Pancreas (tissue), 10 donors: ENCODE results near the gene CLDND1. TPM values are rescaled to one million over a fixed set of nuclear protein-coding genes. Genes with fewer than 3 reads are reported as not detected.

Source experiments
- ATAC-seq, 4 donors: fragments of 200-7000 bp; cut with Tn5 transposase; one replicate each; pipeline versions ENCODE4 v1.8.0 to v1.9.1; 2020; ENCODE audit warnings: mild to moderate bottlenecking in 4 of 4, moderate library complexity in 4 of 4
- DNase-seq, 6 donors: peaks; one replicate each; pipeline ENCODE4 v3.0.0-alpha.2; 2020
- FAIRE-seq: peaks from 2 replicates; lab custom pipeline; 2012; peaks lifted over from hg19 to GRCh38; lab: Jason Lieb, UNC
- H3K27ac ChIP-seq, 4 donors: fragments of 200-600 bp; sonication (generic); 1 replicate in 3 of 4; 2 replicates in 1 of 4; pipeline versions ENCODE4 v1.5.0 to v1.8.0; 2020
- H3K27me3 ChIP-seq, 4 donors: fragments of 200-600 bp; one replicate each; pipeline ENCODE4 v1.8.0; 2021
- H3K36me3 ChIP-seq, 3 donors: fragments of 200-600 bp; sonication (generic) in 1 of 3; one replicate each; pipeline versions ENCODE4 v1.5.0 to v1.8.0; 2020 to 2021
- H3K4me1 ChIP-seq, 3 donors: fragments of 200-600 bp; one replicate each; pipeline ENCODE4 v1.8.0; 2021
- H3K4me3 ChIP-seq, 4 donors: fragments of 200-600 bp; sonication (generic) in 2 of 4; one replicate each; pipeline versions ENCODE4 v1.5.0 to v1.8.0; 2020 to 2021
- H3K9me3 ChIP-seq, 4 donors: fragments of 200-600 bp; one replicate each; pipeline ENCODE4 v1.8.0; 2021
- CTCF ChIP-seq, 4 donors: fragments of 200-600 bp; sonication (generic) in 3 of 4; IDR thresholded peaks; one replicate each; pipeline versions ENCODE4 v1.5.0 to v1.8.0; 2021; ENCODE audit warnings: antibody characterized with exemption in 4 of 4
- WGBS, 2 donors: extraction: QIAGEN DNeasy Blood & Tissue Kit; methylation state at CpG; one replicate each; pipeline ENCODE4 v1.1.7; 2013; 5-methylcytosine and 5-hydroxymethylcytosine counted together
- intact Hi-C, 3 donors: fragments of 100-400 bp; cut with DNase I; formaldehyde crosslinking; loops; one replicate each; pipeline versions ENCODE4 v1.11.1 to v1.14.2; 2022
- polyA plus RNA-seq, 2 donors: library from polyadenylated mRNA; stranded (reverse); fragments of 200-250 nt; gene quantifications; one replicate each; pipeline ENCODE4 v1.2.3, GENCODE V29; 2013
- total RNA-seq, 6 donors: library from RNA; stranded (reverse); fragmentation: NEBNext Ultra II Directional in 4 of 6; extraction: Animal tissue kit (Norgen Biotek cat#: 25700) in 4 of 6; gene quantifications; one replicate each; pipeline versions ENCODE4 v1.2.1 to v1.2.4, GENCODE V29; 2021 to 2023
- donor health status: healthy with polysubstance abuse.
- donor health status: DM: no; HTN: no; CAD: no; lungs with moderate emphysema.
- donor health status: DM: no; HTN: no; CAD: no.
- donor health status: control.
- donor health status: control.
- donor health status: Bipolar disorder and iron deficiency.
- donor health status: DM: yes; HTN: yes; CAD: no.
- donor health status: DM: no; HTN: no; CAD: no.
- donor health status: DM: no; HTN: no; CAD: no.
- donor health status: DM: yes; HTN: yes; CAD: no.

The CLDND1 gene
- total and polyA plus RNA-seq, 8 donors = 16.0 to 37.2 (median 22.3) TPM

- 80 to 88% methylated on average over 2 of the region's 2 CpGs for WGBS, 2 donors
- no peak for FAIRE-seq
- intact Hi-C loops = no loop called here
These were observed 28.5 kb upstream of the CLDND1 start for GRCh38 chr3:98551236-98551635.

GRCh38 chr3:98550833-98551232, 28.1 kb upstream of the CLDND1 start:
- TF ChIP-seq CTCF (IDR thresholded peaks at IDR 0.05) = no peak
- Histone ChIP-seq H3K9me3 (no peaks in the 10 kb centered on the region), H3K27me3 (peaks cover 0 to 5% (median 2%) of the 10 kb centered on the region in 4 donors), H3K4me1 (no peaks in the 10 kb centered on the region), H3K27ac (no peak overlapping the region), H3K36me3 (no peaks in the 10 kb centered on the region), H3K4me3 (no peak overlapping the region)
- intact Hi-C loops = no loop called here
- WGBS, 2 donors = 97% methylated on average over 3 of the region's 3 CpGs
- FAIRE-seq (no peak), DNase-seq (no peak), ATAC-seq (no peak)

More at GRCh38 chr3:98551236-98551635, 28.5 kb upstream of the CLDND1 start:
- Histone ChIP-seq H3K27ac (no peak overlapping the region), H3K27me3 (peaks cover 0 to 5% (median 2%) of the 10 kb centered on the region in 4 donors), H3K4me1 (no peaks in the 10 kb centered on the region), H3K9me3 (no peaks in the 10 kb centered on the region), H3K4me3 (no peak overlapping the region), H3K36me3 (no peaks in the 10 kb centered on the region)
- no peak for ATAC-seq
- TF ChIP-seq CTCF (IDR thresholded peaks at IDR 0.05) = no peak
- DNase-seq = no peak

- intact Hi-C loops = no loop called here
These were observed 25.8 kb upstream of the CLDND1 start for GRCh38 chr3:98548544-98548943.

GRCh38 chr3:98545940-98546339, 23.2 kb upstream of the CLDND1 start:
- intact Hi-C loops = no loop called here
- no peak for FAIRE-seq
- Histone ChIP-seq H3K4me3 (no peak overlapping the region), H3K27ac (no peak overlapping the region), H3K27me3 (no peaks in the 10 kb centered on the region), H3K9me3 (no peaks in the 10 kb centered on the region), H3K36me3 (no peaks in the 10 kb centered on the region), H3K4me1 (no peaks in the 10 kb centered on the region)
- ATAC-seq = no peak
- TF ChIP-seq CTCF (IDR thresholded peaks at IDR 0.05) = no peak
- WGBS, 2 donors = 60 to 75% methylated on average over 5 of the region's 5 CpGs
- DNase-seq = no peak

More at GRCh38 chr3:98548544-98548943, 25.8 kb upstream of the CLDND1 start:
- no peak for ATAC-seq
- no peaks in the 10 kb centered on the region for H3K9me3 ChIP-seq
- no peak for FAIRE-seq
- no peaks in the 10 kb centered on the region for H3K4me1 ChIP-seq
- no peaks in the 10 kb centered on the region for H3K27me3 ChIP-seq
- no peak for TF ChIP-seq CTCF (IDR thresholded peaks at IDR 0.05)
- 64 to 68% methylated on average over 5 of the region's 5 CpGs for WGBS, 2 donors
- H3K4me3 ChIP-seq = no peak overlapping the region
- no peak for DNase-seq
- H3K27ac ChIP-seq = no peak overlapping the region
- H3K36me3 ChIP-seq = no peaks in the 10 kb centered on the region

GRCh38 chr3:98542623-98543022, 19.9 kb upstream of the CLDND1 start:
- H3K36me3 ChIP-seq = no peaks in the 10 kb centered on the region
- DNase-seq = no peak
- no peak overlapping the region for H3K27ac ChIP-seq
- H3K27me3 ChIP-seq = no peaks in the 10 kb centered on the region
- H3K9me3 ChIP-seq = no peaks in the 10 kb centered on the region
- WGBS, 2 donors = 63 to 77% methylated on average over 1 of the region's 1 CpG
- FAIRE-seq = no peak
- no peak for ATAC-seq
- no peak overlapping the region for H3K4me3 ChIP-seq
- intact Hi-C loops = no loop called here
- TF ChIP-seq CTCF (IDR thresholded peaks at IDR 0.05) = no peak
- H3K4me1 ChIP-seq = no peaks in the 10 kb centered on the region
